ENCODE data around the gene CCDC80. TPM values are rescaled to one million over a fixed set of nuclear protein-coding genes. Genes with fewer than 3 reads are reported as not detected.

The CCDC80 gene
- total and polyA plus RNA-seq, 7 experiments from 2014 or later = 0.05 to 0.12 (median 0.08) TPM; not detected in 4

GRCh38 chr3:112607863-112608262 lies 33.1 kb downstream of the CCDC80 start:
- no peak for ATAC-seq
- H3K4me1 Mint-ChIP-seq = peaks cover 0 to 12% (median 0%) of the 10 kb centered on the region in 7 donors
- peaks cover 11 to 31% (median 16%) of the 10 kb centered on the region in 5 donors for H3K27me3 Mint-ChIP-seq

GRCh38 chr3:112606098-112606497 lies 34.8 kb downstream of the CCDC80 start:
- intact Hi-C loops (cut with micrococcal nuclease) = no loop called here
- no peak overlapping the region for H3K27ac Mint-ChIP-seq
- peaks cover 10 to 26% (median 14%) of the 10 kb centered on the region in 5 donors for H3K27me3 Mint-ChIP-seq
- Histone ChIP-seq H3K4me1 (ENCODE audit: control insufficient read depth in 2 of 2, insufficient read depth in 2 of 2, low read length in 2 of 2) (no peaks in the 10 kb centered on the region), H3K4me3 (ENCODE audit: low read length) (no peak overlapping the region), H3K9me3 (ENCODE audit: control insufficient read depth in 2 of 3, low read length in 3 of 3) (no peaks in the 10 kb centered on the region), H3K27ac (ENCODE audit: low read depth, low read length) (no peak overlapping the region), H3K27me3 (ENCODE audit: control insufficient read depth in 2 of 2, insufficient read depth in 2 of 2, low read length in 2 of 2) (no peaks in the 10 kb centered on the region), H3K36me3 (ENCODE audit: control insufficient read depth in 2 of 3, insufficient read depth in 3 of 3, low read length in 3 of 3) (no peaks in the 10 kb centered on the region)
- CTCF ChIA-PET = no interaction called here
- DNase-seq (no peak), ATAC-seq (no peak)
- no peaks in the 10 kb centered on the region for H3K36me3 Mint-ChIP-seq
- POLR2A ChIA-PET = no interaction called here
- peaks cover 0 to 3% (median 0%) of the 10 kb centered on the region in 11 donors for H3K9me3 Mint-ChIP-seq
- H3K4me3 Mint-ChIP-seq = no peak overlapping the region
- H3K4me1 Mint-ChIP-seq = peaks cover 0 to 24% (median 4%) of the 10 kb centered on the region in 7 donors

More at GRCh38 chr3:112607863-112608262, 33.1 kb downstream of the CCDC80 start:
- ChIA-PET POLR2A (no interaction called here), CTCF (interaction anchor here (0.6 kb wide), 1 partner anchor 406 kb away, joined by 4 read pairs; no protein-coding TSS in a partner anchor)
- Mint-ChIP-seq H3K36me3 (no peaks in the 10 kb centered on the region), H3K27ac (no peak overlapping the region), H3K9me3 (peaks cover 0 to 3% (median 0%) of the 10 kb centered on the region in 11 donors), H3K4me3 (no peak overlapping the region)
- H3K36me3 ChIP-seq (ENCODE audit: control insufficient read depth in 2 of 3, insufficient read depth in 3 of 3, low read length in 3 of 3) = no peaks in the 10 kb centered on the region
- intact Hi-C loops (cut with micrococcal nuclease) = no loop called here
- H3K27me3 ChIP-seq (ENCODE audit: control insufficient read depth in 2 of 2, insufficient read depth in 2 of 2, low read length in 2 of 2) = no peaks in the 10 kb centered on the region
- H3K4me3 ChIP-seq (ENCODE audit: low read length) = no peak overlapping the region
- no peaks in the 10 kb centered on the region for H3K4me1 ChIP-seq (ENCODE audit: control insufficient read depth in 2 of 2, insufficient read depth in 2 of 2, low read length in 2 of 2)
- H3K27ac ChIP-seq (ENCODE audit: low read depth, low read length) = no peak overlapping the region
- H3K9me3 ChIP-seq (ENCODE audit: control insufficient read depth in 2 of 3, low read length in 3 of 3) = no peaks in the 10 kb centered on the region
- no peak for DNase-seq

GRCh38 chr3:112605285-112605684 lies 35.7 kb downstream of the CCDC80 start:
- Mint-ChIP-seq H3K4me3 (no peak overlapping the region), H3K27me3 (peaks cover 8 to 26% (median 12%) of the 10 kb centered on the region in 5 donors), H3K4me1 (peaks cover 0 to 24% (median 4%) of the 10 kb centered on the region in 7 donors), H3K9me3 (peaks cover 0 to 3% (median 0%) of the 10 kb centered on the region in 11 donors), H3K36me3 (no peaks in the 10 kb centered on the region), H3K27ac (no peak overlapping the region)
- H3K27me3 ChIP-seq (ENCODE audit: control insufficient read depth in 2 of 2, insufficient read depth in 2 of 2, low read length in 2 of 2) = no peaks in the 10 kb centered on the region
- H3K36me3 ChIP-seq (ENCODE audit: control insufficient read depth in 2 of 3, insufficient read depth in 3 of 3, low read length in 3 of 3) = no peaks in the 10 kb centered on the region
- DNase-seq (no peak), ATAC-seq (no peak)
- ChIA-PET POLR2A (no interaction called here), CTCF (no interaction called here)
- H3K27ac ChIP-seq (ENCODE audit: low read depth, low read length) = no peak overlapping the region
- no peak overlapping the region for H3K4me3 ChIP-seq (ENCODE audit: low read length)
- no peaks in the 10 kb centered on the region for H3K4me1 ChIP-seq (ENCODE audit: control insufficient read depth in 2 of 2, insufficient read depth in 2 of 2, low read length in 2 of 2)
- intact Hi-C loops (cut with micrococcal nuclease) = no loop called here
- no peaks in the 10 kb centered on the region for H3K9me3 ChIP-seq (ENCODE audit: control insufficient read depth in 2 of 3, low read length in 3 of 3)

- ATAC-seq = no peak
- no peaks in the 10 kb centered on the region for H3K9me3 ChIP-seq (ENCODE audit: control insufficient read depth in 2 of 3, low read length in 3 of 3)
- Mint-ChIP-seq H3K27ac (no peak overlapping the region), H3K4me1 (peaks cover 0 to 24% (median 4%) of the 10 kb centered on the region in 7 donors), H3K4me3 (no peak overlapping the region), H3K27me3 (peaks cover 8 to 26% (median 11%) of the 10 kb centered on the region in 5 donors), H3K9me3 (peaks cover 0 to 3% (median 0%) of the 10 kb centered on the region in 11 donors), H3K36me3 (no peaks in the 10 kb centered on the region)
- no peaks in the 10 kb centered on the region for H3K27me3 ChIP-seq (ENCODE audit: control insufficient read depth in 2 of 2, insufficient read depth in 2 of 2, low read length in 2 of 2)
- no peaks in the 10 kb centered on the region for H3K4me1 ChIP-seq (ENCODE audit: control insufficient read depth in 2 of 2, insufficient read depth in 2 of 2, low read length in 2 of 2)
- no peaks in the 10 kb centered on the region for H3K36me3 ChIP-seq (ENCODE audit: control insufficient read depth in 2 of 3, insufficient read depth in 3 of 3, low read length in 3 of 3)
- intact Hi-C loops (cut with micrococcal nuclease) = no loop called here
- ChIA-PET CTCF (no interaction called here), POLR2A (no interaction called here)
- DNase-seq = no peak
- H3K4me3 ChIP-seq (ENCODE audit: low read length) = no peak overlapping the region
- H3K27ac ChIP-seq (ENCODE audit: low read depth, low read length) = no peak overlapping the region
These were observed 36.4 kb downstream of the CCDC80 start for GRCh38 chr3:112604536-112604935.

GRCh38 chr3:112602217-112602838 lies 38.6 kb downstream of the CCDC80 start:
- intact Hi-C loops (cut with micrococcal nuclease) = no loop called here
- Histone ChIP-seq H3K27ac (ENCODE audit: low read depth, low read length) (no peak overlapping the region), H3K4me1 (ENCODE audit: control insufficient read depth in 2 of 2, insufficient read depth in 2 of 2, low read length in 2 of 2) (no peaks in the 10 kb centered on the region), H3K36me3 (ENCODE audit: control insufficient read depth in 2 of 3, insufficient read depth in 3 of 3, low read length in 3 of 3) (no peaks in the 10 kb centered on the region), H3K9me3 (ENCODE audit: control insufficient read depth in 2 of 3, low read length in 3 of 3) (no peaks in the 10 kb centered on the region), H3K4me3 (ENCODE audit: low read length) (no peak overlapping the region), H3K27me3 (ENCODE audit: control insufficient read depth in 2 of 2, insufficient read depth in 2 of 2, low read length in 2 of 2) (no peaks in the 10 kb centered on the region)
- peaks cover 0 to 11% (median 5%) of the 10 kb centered on the region in 5 donors for H3K27me3 Mint-ChIP-seq
- no peak overlapping the region for H3K27ac Mint-ChIP-seq
- peaks cover 0 to 3% (median 0%) of the 10 kb centered on the region in 11 donors for H3K9me3 Mint-ChIP-seq
- CTCF ChIA-PET = interaction anchor here (0.7 kb wide), 1 partner anchor 450 kb away, joined by 4 read pairs; no protein-coding TSS in a partner anchor
- no peak overlapping the region for H3K4me3 Mint-ChIP-seq
- POLR2A ChIA-PET = interaction anchor here (0.7 kb wide), 1 partner anchor 21 kb away, joined by 3 read pairs; no protein-coding TSS in a partner anchor
- DNase-seq (no peak), ATAC-seq (no peak)
- peaks cover 2 to 5% (median 3%) of the 10 kb centered on the region in 5 donors for H3K36me3 Mint-ChIP-seq
- peaks cover 0 to 24% (median 4%) of the 10 kb centered on the region in 7 donors for H3K4me1 Mint-ChIP-seq

- POLR2A ChIA-PET = no interaction called here
- Histone ChIP-seq H3K27me3 (ENCODE audit: control insufficient read depth in 2 of 2, insufficient read depth in 2 of 2, low read length in 2 of 2) (no peaks in the 10 kb centered on the region), H3K27ac (ENCODE audit: low read depth, low read length) (no peak overlapping the region), H3K4me3 (ENCODE audit: low read length) (no peak overlapping the region), H3K4me1 (ENCODE audit: control insufficient read depth in 2 of 2, insufficient read depth in 2 of 2, low read length in 2 of 2) (no peaks in the 10 kb centered on the region), H3K36me3 (ENCODE audit: control insufficient read depth in 2 of 3, insufficient read depth in 3 of 3, low read length in 3 of 3) (no peaks in the 10 kb centered on the region), H3K9me3 (ENCODE audit: control insufficient read depth in 2 of 3, low read length in 3 of 3) (no peaks in the 10 kb centered on the region)
- no peak for ATAC-seq
- Mint-ChIP-seq H3K36me3 (peaks cover 5 to 22% (median 12%) of the 10 kb centered on the region in 5 donors), H3K27ac (no peak overlapping the region), H3K4me3 (no peak overlapping the region), H3K4me1 (peaks cover 0 to 13% (median 0%) of the 10 kb centered on the region in 7 donors), H3K9me3 (peaks cover 0 to 3% (median 0%) of the 10 kb centered on the region in 11 donors), H3K27me3 (peaks cover 0 to 2% (median 0%) of the 10 kb centered on the region in 5 donors)
- CTCF ChIA-PET = no interaction called here
- DNase-seq = no peak
- intact Hi-C loops (cut with micrococcal nuclease) = no loop called here
These were observed 42.2 kb downstream of the CCDC80 start for GRCh38 chr3:112598731-112599130.

- Mint-ChIP-seq H3K27ac (no peak overlapping the region), H3K9me3 (peaks cover 0 to 3% (median 0%) of the 10 kb centered on the region in 11 donors), H3K27me3 (peaks cover 0 to 2% (median 0%) of the 10 kb centered on the region in 5 donors), H3K36me3 (peaks cover 10 to 27% (median 14%) of the 10 kb centered on the region in 5 donors), H3K4me1 (peaks cover 0 to 13% (median under 1%) of the 10 kb centered on the region in 7 donors), H3K4me3 (no peak overlapping the region)
- intact Hi-C loops (cut with micrococcal nuclease) = no loop called here
- no peaks in the 10 kb centered on the region for H3K27me3 ChIP-seq (ENCODE audit: control insufficient read depth in 2 of 2, insufficient read depth in 2 of 2, low read length in 2 of 2)
- H3K27ac ChIP-seq (ENCODE audit: low read depth, low read length) = no peak overlapping the region
- DNase-seq (no peak), ATAC-seq (no peak)
- ChIA-PET POLR2A (no interaction called here), CTCF (no interaction called here)
- H3K4me1 ChIP-seq (ENCODE audit: control insufficient read depth in 2 of 2, insufficient read depth in 2 of 2, low read length in 2 of 2) = no peaks in the 10 kb centered on the region
- H3K9me3 ChIP-seq (ENCODE audit: control insufficient read depth in 2 of 3, low read length in 3 of 3) = no peaks in the 10 kb centered on the region
- no peaks in the 10 kb centered on the region for H3K36me3 ChIP-seq (ENCODE audit: control insufficient read depth in 2 of 3, insufficient read depth in 3 of 3, low read length in 3 of 3)
- H3K4me3 ChIP-seq (ENCODE audit: low read length) = no peak overlapping the region
These were observed 43.0 kb downstream of the CCDC80 start for GRCh38 chr3:112597945-112598344.

Measured in naive thymus-derived CD4-positive, alpha-beta T cell (primary cell).